Pericardium fibroblast (primary cell): ENCODE data around the gene MMP12. TPM values are rescaled to one million over a fixed set of nuclear protein-coding genes. Genes with fewer than 3 reads are reported as not detected.

Source experiments
- total RNA-seq: library from RNA; depleted of rRNA; stranded (reverse); fragments of >200 nt; gene quantifications from 2 replicates; pipeline ENCODE4 v1.2.3, GENCODE V29; 2015

MMP12 gene
- not detected in 2 replicates for total RNA-seq

DNA sequence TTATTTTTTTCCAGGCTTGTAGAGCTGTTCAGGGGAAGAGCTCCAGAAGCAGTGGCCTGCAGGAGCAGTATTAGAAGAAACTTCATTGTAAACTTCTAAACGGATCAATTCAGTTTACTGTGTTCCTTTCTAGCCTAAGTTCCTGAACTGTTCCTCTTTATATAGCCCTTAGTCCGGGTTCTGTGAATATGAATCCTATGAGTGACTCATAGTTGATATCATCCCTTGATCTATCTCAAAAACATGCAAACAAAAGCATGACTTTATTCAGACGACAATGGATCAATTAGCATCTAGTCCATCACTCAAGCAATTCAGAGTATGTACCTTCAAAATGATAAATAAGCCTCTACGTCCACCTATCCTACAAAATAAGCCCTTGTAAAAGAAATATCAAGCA is at the start of gene MMP12:
Gene MMP12 (minus strand): TSS at position 131 of the 400 bp plus-strand sequence. CDS start 45 bp downstream, at position 86.

GRCh38 chr11:102843489-102843888 is 31.3 kb downstream of the MMP12 start, which contains the start of gene MMP3:
TSS of gene MMP3 (minus strand) at chr11:102843609. CDS start at chr11:102843546, 63 bp downstream.

Other genes starting within 250 kb of the MMP12 start
- gene MMP20, start 249.7 kb downstream of the MMP12 start, total RNA-seq: not detected in 2 replicates
- gene MMP27, start 169.2 kb downstream of the MMP12 start, total RNA-seq: not detected in 2 replicates
- gene MMP8, start 150.0 kb downstream of the MMP12 start, total RNA-seq: not detected in 2 replicates
- gene MMP10, start 94.4 kb downstream of the MMP12 start, total RNA-seq: 0.12 and 1.7 TPM in 2 replicates
- gene MMP1, start 76.8 kb downstream of the MMP12 start, total RNA-seq: 0.82 and 8.6 TPM in 2 replicates
- gene MMP3, start 31.4 kb downstream of the MMP12 start, total RNA-seq: not detected in 2 replicates
- not detected in 2 replicates for gene MMP13, start 80.8 kb upstream of the MMP12 start, total RNA-seq
- 53.2 and 78.0 TPM in 2 replicates for gene DCUN1D5, start 217.2 kb upstream of the MMP12 start, total RNA-seq
- 20.0 and 32.3 TPM in 2 replicates for gene DYNC2H1, start 234.4 kb upstream of the MMP12 start, total RNA-seq